HG03139 (cell line): ENCODE measurements around the gene TNNT1.

Experiments
- ATAC-seq: cut with Tn5 transposase; IDR thresholded peaks from one replicate; pipeline ENCODE4 v1.9.1; 2021; ENCODE audit not compliant: unreplicated experiment

TNNT1 gene

GRCh38 chr19:55092423-55093318 lies 56.3 kb downstream of the TNNT1 start:
- no peak for ATAC-seq

- no peak for ATAC-seq
These were observed 57.1 kb downstream of the TNNT1 start for GRCh38 chr19:55091955-55092354.

GRCh38 chr19:55091126-55091910 lies 57.7 kb downstream of the TNNT1 start:
- ATAC-seq, result no peak

GRCh38 chr19:55090564-55090963 lies 58.4 kb downstream of the TNNT1 start:
- no peak for ATAC-seq

- no peak for ATAC-seq
These were observed 59.6 kb downstream of the TNNT1 start for GRCh38 chr19:55089342-55089944.

GRCh38 chr19:55088543-55089341 lies 60.3 kb downstream of the TNNT1 start:
- no peak for ATAC-seq

- no peak for ATAC-seq
These were observed 61.0 kb downstream of the TNNT1 start for GRCh38 chr19:55088021-55088451.

- no peak for ATAC-seq
These were observed 61.5 kb downstream of the TNNT1 start for GRCh38 chr19:55087542-55087901.

GRCh38 chr19:55086730-55087541 lies 62.1 kb downstream of the TNNT1 start:
- ATAC-seq, result no peak

GRCh38 chr19:55085923-55086715 lies 62.9 kb downstream of the TNNT1 start:
- ATAC-seq, result no peak

- no peak for ATAC-seq
These were observed 64.6 kb downstream of the TNNT1 start for GRCh38 chr19:55084416-55084815.

- ATAC-seq, result no peak
These were observed 65.8 kb downstream of the TNNT1 start for GRCh38 chr19:55083004-55083850.
